Neural cell (in vitro differentiated cells): Measurements from ENCODE around the gene GRIA1.

Experiments
- EP300 ChIP-seq: fragments of 450-650 bp; conservative IDR thresholded peaks from 2 replicates; pipeline ENCODE4 v1.6.1; 2014; ENCODE audit warnings: antibody characterized with exemption, mild to moderate bottlenecking, moderate library complexity; ENCODE audit not compliant: poor library complexity, severe bottlenecking
- EZH2 ChIP-seq: fragments of 200-600, 300-800 bp; shearing (Covaris generic), sonication (generic); IDR thresholded peaks from 2 replicates; pipeline ENCODE4 v1.6.1; 2014; ENCODE audit warnings: antibody characterized with exemption, low read length, borderline replicate concordance, mild to moderate bottlenecking; ENCODE audit not compliant: insufficient read depth, poor library complexity, severe bottlenecking
- MXI1 ChIP-seq: fragments of 450-650 bp; conservative IDR thresholded peaks from 2 replicates; pipeline ENCODE4 v1.6.1; 2014; ENCODE audit warnings: antibody characterized with exemption, mild to moderate bottlenecking; ENCODE audit not compliant: poor library complexity, severe bottlenecking
- RAD21 ChIP-seq: fragments of 450-650 bp; conservative IDR thresholded peaks from 2 replicates; pipeline ENCODE4 v1.6.1; 2014; ENCODE audit warnings: antibody characterized with exemption, mild to moderate bottlenecking, moderate library complexity
- SMC3 ChIP-seq: fragments of 450-650 bp; conservative IDR thresholded peaks from 2 replicates; pipeline ENCODE4 v1.6.1; 2014; ENCODE audit warnings: antibody characterized with exemption, mild to moderate bottlenecking, moderate library complexity; ENCODE audit not compliant: poor library complexity
- TF ChIP-seq, protein P1 (sequence below): fragments of 450-650 bp; IDR thresholded peaks from 2 replicates; pipeline ENCODE4 v1.5.1; 2014; ENCODE audit warnings: antibody characterized with exemption, mild to moderate bottlenecking, moderate library complexity; ENCODE audit not compliant: poor library complexity, severe bottlenecking
- TF ChIP-seq, protein P2 (sequence below): IDR thresholded peaks from 2 replicates; pipeline ENCODE4 v1.6.1; 2012; ENCODE audit warnings: borderline replicate concordance

DNA sequence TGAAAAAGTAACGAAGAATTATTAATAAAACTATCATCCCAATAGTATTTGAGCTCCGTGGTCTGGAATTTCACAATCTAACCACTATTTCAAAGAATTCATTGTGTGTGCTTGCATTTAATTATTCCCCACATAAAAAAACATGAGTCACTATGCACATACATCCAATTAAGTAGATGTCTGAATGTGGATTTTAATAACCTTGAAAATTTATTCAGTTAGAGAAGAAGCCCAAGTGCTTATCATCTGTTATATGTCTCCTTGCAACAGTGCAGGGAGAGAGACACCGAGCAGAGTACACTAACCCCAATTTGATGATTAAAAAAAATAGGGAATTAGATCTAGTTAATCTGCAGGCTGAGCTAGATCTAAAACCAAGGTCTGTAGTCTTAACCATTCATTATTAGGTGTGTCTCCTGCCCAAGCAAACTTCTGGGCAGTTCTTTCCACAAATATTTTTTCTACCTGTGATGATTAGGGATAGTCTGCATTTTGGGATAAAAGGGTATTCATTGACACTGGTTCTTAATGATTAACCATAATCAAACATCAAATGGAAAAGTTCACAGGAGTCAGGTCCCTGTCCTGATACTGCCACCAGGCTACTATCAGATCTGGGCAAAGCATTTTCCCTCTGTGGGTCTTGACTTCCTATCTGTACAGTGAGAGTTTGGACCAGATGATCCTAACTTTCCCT is 164.2 kb downstream of the GRIA1 start:
- TF ChIP-seq MXI1 (no peak), EP300 (no peak), SMC3 (no peak), EZH2 (no peak), RAD21 (no peak)
- TF ChIP-seq, protein P1, sequence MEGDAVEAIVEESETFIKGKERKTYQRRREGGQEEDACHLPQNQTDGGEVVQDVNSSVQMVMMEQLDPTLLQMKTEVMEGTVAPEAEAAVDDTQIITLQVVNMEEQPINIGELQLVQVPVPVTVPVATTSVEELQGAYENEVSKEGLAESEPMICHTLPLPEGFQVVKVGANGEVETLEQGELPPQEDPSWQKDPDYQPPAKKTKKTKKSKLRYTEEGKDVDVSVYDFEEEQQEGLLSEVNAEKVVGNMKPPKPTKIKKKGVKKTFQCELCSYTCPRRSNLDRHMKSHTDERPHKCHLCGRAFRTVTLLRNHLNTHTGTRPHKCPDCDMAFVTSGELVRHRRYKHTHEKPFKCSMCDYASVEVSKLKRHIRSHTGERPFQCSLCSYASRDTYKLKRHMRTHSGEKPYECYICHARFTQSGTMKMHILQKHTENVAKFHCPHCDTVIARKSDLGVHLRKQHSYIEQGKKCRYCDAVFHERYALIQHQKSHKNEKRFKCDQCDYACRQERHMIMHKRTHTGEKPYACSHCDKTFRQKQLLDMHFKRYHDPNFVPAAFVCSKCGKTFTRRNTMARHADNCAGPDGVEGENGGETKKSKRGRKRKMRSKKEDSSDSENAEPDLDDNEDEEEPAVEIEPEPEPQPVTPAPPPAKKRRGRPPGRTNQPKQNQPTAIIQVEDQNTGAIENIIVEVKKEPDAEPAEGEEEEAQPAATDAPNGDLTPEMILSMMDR: no peak
- TF ChIP-seq, protein P2, sequence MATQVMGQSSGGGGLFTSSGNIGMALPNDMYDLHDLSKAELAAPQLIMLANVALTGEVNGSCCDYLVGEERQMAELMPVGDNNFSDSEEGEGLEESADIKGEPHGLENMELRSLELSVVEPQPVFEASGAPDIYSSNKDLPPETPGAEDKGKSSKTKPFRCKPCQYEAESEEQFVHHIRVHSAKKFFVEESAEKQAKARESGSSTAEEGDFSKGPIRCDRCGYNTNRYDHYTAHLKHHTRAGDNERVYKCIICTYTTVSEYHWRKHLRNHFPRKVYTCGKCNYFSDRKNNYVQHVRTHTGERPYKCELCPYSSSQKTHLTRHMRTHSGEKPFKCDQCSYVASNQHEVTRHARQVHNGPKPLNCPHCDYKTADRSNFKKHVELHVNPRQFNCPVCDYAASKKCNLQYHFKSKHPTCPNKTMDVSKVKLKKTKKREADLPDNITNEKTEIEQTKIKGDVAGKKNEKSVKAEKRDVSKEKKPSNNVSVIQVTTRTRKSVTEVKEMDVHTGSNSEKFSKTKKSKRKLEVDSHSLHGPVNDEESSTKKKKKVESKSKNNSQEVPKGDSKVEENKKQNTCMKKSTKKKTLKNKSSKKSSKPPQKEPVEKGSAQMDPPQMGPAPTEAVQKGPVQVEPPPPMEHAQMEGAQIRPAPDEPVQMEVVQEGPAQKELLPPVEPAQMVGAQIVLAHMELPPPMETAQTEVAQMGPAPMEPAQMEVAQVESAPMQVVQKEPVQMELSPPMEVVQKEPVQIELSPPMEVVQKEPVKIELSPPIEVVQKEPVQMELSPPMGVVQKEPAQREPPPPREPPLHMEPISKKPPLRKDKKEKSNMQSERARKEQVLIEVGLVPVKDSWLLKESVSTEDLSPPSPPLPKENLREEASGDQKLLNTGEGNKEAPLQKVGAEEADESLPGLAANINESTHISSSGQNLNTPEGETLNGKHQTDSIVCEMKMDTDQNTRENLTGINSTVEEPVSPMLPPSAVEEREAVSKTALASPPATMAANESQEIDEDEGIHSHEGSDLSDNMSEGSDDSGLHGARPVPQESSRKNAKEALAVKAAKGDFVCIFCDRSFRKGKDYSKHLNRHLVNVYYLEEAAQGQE: no peak
